ENCODE data around the gene EXOC6B.

The EXOC6B gene

DNA sequence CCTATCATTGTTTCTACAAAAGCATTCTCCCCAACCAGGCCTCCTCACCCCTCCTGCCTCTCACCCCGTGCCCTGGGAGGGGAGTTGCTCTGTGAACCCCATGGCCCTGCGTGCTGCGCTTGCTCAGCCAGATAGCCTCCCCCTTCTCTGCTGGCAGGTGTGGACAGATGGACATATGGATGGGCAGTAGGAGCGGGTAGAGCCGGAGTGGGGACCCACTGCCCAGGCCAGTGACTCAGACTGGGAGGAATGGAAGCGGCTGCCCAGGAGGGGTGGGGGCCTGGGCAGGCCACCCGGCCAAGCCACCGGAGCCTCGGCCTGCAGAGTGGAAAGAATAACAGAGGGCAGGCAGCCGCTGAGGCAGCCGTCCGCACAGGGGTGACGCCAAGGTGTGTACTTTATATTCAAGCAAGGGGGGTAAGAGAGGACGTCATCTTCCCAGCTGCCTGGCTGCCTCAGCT, 686.9 kb downstream of the EXOC6B start:
- Histone ChIP-seq H3K4me1 (ENCODE audit: control insufficient read depth, insufficient read depth, low read length) (peaks cover 3% of the 10 kb centered on the region), H3K9ac (ENCODE audit: low read length) (no peak overlapping the region), H3K27ac (ENCODE audit: low read depth, low read length) (no peak overlapping the region)

DNA sequence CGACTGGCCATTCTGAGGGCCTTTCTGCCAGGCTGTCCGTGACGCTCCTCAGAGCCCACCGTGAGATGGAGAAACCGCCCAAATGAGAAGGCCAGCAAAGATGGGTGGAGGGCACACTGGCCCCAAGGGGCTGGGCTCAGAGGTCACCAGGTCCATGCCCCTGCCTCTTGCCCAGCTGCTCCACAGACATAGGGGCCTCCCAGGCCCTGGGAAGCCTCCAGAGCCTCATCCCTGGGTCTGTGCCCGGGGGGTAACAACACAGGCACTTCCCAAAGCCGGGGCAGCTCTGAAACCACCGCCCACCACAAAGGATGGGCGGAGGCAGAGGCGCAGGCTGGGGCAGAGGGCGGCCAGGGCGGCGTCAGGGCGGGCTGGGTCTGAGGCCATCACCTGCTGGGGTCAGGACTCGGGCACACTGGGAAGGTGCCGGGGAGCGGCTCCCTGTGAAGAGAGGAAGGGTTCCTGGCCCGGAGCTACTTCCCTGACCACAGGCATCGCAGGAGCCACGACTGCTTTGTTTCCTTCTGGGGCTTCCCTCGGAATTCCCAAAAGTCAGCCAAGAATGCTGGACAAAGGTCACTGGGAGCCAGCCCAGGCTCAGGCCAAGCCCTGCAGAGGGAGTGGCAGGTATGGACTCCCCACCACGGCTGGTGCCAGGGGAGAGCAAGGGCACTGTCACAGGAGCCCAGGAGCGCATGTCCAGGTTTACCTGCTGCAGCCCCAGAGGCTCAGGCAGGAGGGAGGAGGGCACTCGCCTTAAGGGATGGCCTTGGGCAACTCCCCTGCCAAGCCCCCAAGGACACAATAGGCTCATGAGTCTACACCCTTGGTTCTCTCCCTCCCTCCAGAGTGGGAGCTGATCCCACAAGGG, 687.6 kb downstream of the EXOC6B start:
- H3K9ac ChIP-seq (ENCODE audit: low read length) = no peak overlapping the region
- H3K36me3 ChIP-seq (ENCODE audit: control insufficient read depth, insufficient read depth, low read length) = no peaks in the 10 kb centered on the region
- no peak overlapping the region for H3K27ac ChIP-seq (ENCODE audit: low read depth, low read length)
- H3K4me1 ChIP-seq (ENCODE audit: control insufficient read depth, insufficient read depth, low read length) = peaks cover 3% of the 10 kb centered on the region
- H3K4me3 ChIP-seq (ENCODE audit: low read length) = no peak overlapping the region
- H3K27me3 ChIP-seq (ENCODE audit: control insufficient read depth, insufficient read depth, low read length) = peaks cover 3% of the 10 kb centered on the region

More for the DNA sequence above, 686.9 kb downstream of the EXOC6B start:
- Histone ChIP-seq H3K27me3 (ENCODE audit: control insufficient read depth, insufficient read depth, low read length) (peaks cover 3% of the 10 kb centered on the region), H3K4me3 (ENCODE audit: low read length) (no peak overlapping the region), H3K36me3 (ENCODE audit: control insufficient read depth, insufficient read depth, low read length) (no peaks in the 10 kb centered on the region)

DNA sequence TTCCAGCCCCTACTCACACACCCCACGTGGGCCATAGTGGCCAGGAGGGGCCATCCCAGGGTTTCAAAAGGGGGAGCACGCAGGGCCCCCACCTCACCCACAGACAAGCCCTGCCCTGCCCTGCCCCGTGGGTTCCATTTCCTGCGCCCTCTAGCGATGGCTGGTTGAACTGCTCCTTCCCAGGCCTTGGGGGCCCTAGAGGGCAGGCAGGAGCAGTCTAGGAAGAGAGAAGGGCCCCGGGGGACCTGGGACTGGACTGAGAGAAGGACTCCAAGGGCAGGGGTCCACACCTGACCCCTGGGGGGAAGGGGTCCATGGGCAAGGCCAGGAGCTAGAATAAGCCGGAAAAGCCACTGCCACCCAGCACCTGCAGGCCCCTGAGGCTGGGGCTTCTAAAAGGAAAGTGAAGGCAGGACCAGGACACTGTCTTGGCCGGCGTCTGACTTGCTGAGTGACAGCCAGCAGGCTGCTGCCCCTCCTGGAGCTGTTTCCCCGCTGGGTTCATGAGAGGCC, 688.3 kb downstream of the EXOC6B start:
- Histone ChIP-seq H3K27me3 (ENCODE audit: control insufficient read depth, insufficient read depth, low read length) (peaks cover under 1% of the 10 kb centered on the region), H3K9ac (ENCODE audit: low read length) (no peak overlapping the region), H3K27ac (ENCODE audit: low read depth, low read length) (no peak overlapping the region), H3K4me1 (ENCODE audit: control insufficient read depth, insufficient read depth, low read length) (no peaks in the 10 kb centered on the region), H3K36me3 (ENCODE audit: control insufficient read depth, insufficient read depth, low read length) (no peaks in the 10 kb centered on the region), H3K4me3 (ENCODE audit: low read length) (no peak overlapping the region)

GRCh38 chr2:72136933-72137497, 688.8 kb downstream of the EXOC6B start:
- Histone ChIP-seq H3K4me3 (ENCODE audit: low read length) (no peak overlapping the region), H3K36me3 (ENCODE audit: control insufficient read depth, insufficient read depth, low read length) (no peaks in the 10 kb centered on the region), H3K4me1 (ENCODE audit: control insufficient read depth, insufficient read depth, low read length) (no peaks in the 10 kb centered on the region), H3K27me3 (ENCODE audit: control insufficient read depth, insufficient read depth, low read length) (no peaks in the 10 kb centered on the region), H3K9ac (ENCODE audit: low read length) (no peak overlapping the region), H3K27ac (ENCODE audit: low read depth, low read length) (no peak overlapping the region)

- Histone ChIP-seq H3K27ac (ENCODE audit: low read depth, low read length) (no peak overlapping the region), H3K36me3 (ENCODE audit: control insufficient read depth, insufficient read depth, low read length) (no peaks in the 10 kb centered on the region), H3K4me1 (ENCODE audit: control insufficient read depth, insufficient read depth, low read length) (no peaks in the 10 kb centered on the region), H3K27me3 (ENCODE audit: control insufficient read depth, insufficient read depth, low read length) (no peaks in the 10 kb centered on the region), H3K4me3 (ENCODE audit: low read length) (no peak overlapping the region), H3K9ac (ENCODE audit: low read length) (no peak overlapping the region)
These were observed 689.5 kb downstream of the EXOC6B start for GRCh38 chr2:72136331-72136730.

DNA sequence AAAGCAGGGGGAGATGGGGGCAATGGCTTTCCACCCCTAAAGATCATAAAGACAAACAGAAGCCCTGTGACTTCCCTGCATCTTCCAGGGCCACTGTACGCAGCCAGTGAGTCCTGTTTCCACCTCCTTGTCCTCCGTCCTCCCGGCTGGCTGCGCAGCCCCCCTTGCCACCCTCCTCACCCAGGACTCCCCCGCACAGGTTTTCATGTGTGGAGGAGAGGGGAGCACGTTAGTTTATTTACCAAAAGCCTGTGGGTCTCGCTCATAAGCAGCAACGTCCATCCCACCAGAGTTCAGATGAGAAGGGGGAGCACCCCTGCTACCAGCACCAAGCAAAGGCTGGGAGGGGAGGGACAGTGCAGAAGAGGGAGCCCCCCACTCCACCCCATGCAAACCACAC, 689.9 kb downstream of the EXOC6B start:
- no peak overlapping the region for H3K9ac ChIP-seq (ENCODE audit: low read length)
- no peaks in the 10 kb centered on the region for H3K4me1 ChIP-seq (ENCODE audit: control insufficient read depth, insufficient read depth, low read length)
- no peaks in the 10 kb centered on the region for H3K27me3 ChIP-seq (ENCODE audit: control insufficient read depth, insufficient read depth, low read length)
- no peaks in the 10 kb centered on the region for H3K36me3 ChIP-seq (ENCODE audit: control insufficient read depth, insufficient read depth, low read length)
- H3K4me3 ChIP-seq (ENCODE audit: low read length) = no peak overlapping the region
- no peak overlapping the region for H3K27ac ChIP-seq (ENCODE audit: low read depth, low read length)

DNA sequence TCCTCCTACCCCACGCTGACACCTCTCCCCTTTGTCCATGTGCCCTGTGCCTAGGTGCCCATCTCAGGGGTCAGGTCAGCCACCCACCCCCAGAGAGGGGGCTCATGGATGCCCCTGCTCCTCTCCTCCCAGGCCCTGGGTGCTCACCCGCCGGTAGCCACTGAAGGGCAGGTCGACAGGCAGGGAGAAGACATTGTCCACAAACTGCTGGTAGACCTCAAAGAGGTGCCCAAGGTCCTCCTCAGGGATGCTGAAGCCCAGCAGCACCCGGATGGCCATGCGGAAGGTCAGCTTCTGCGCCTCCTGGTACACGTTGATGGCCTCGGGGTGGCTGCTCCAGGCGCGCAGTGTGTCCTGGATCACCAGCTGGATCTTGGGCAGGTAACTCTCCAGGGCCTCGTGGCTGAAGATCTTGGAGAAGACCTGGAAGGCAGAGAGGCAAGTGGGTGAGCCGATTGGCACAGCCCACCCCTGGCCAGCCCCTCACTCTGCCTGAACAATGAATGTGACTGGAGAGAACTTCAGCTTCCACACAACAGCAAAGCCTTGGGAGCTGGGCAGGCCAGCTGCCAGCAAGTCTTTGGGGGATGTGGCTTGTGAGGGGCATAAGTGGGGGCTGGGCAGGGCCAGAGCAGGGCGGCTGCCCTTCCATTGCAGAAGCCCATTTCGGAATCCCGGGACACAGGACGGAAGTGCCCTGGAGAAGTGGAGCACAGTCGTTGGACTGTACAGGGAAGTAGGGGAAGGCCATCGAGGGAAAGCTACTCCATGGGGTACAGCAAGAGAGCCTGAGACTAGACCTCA, 690.6 kb downstream of the EXOC6B start:
- Histone ChIP-seq H3K27me3 (ENCODE audit: control insufficient read depth, insufficient read depth, low read length) (no peaks in the 10 kb centered on the region), H3K27ac (ENCODE audit: low read depth, low read length) (no peak overlapping the region), H3K9ac (ENCODE audit: low read length) (no peak overlapping the region), H3K4me3 (ENCODE audit: low read length) (no peak overlapping the region), H3K4me1 (ENCODE audit: control insufficient read depth, insufficient read depth, low read length) (no peaks in the 10 kb centered on the region), H3K36me3 (ENCODE audit: control insufficient read depth, insufficient read depth, low read length) (no peaks in the 10 kb centered on the region)

GRCh38 chr2:72134408-72134996, 691.3 kb downstream of the EXOC6B start:
- H3K36me3 ChIP-seq (ENCODE audit: control insufficient read depth, insufficient read depth, low read length) = no peaks in the 10 kb centered on the region
- no peak overlapping the region for H3K9ac ChIP-seq (ENCODE audit: low read length)
- no peak overlapping the region for H3K4me3 ChIP-seq (ENCODE audit: low read length)
- no peaks in the 10 kb centered on the region for H3K27me3 ChIP-seq (ENCODE audit: control insufficient read depth, insufficient read depth, low read length)
- H3K27ac ChIP-seq (ENCODE audit: low read depth, low read length) = no peak overlapping the region
- no peaks in the 10 kb centered on the region for H3K4me1 ChIP-seq (ENCODE audit: control insufficient read depth, insufficient read depth, low read length)

DNA sequence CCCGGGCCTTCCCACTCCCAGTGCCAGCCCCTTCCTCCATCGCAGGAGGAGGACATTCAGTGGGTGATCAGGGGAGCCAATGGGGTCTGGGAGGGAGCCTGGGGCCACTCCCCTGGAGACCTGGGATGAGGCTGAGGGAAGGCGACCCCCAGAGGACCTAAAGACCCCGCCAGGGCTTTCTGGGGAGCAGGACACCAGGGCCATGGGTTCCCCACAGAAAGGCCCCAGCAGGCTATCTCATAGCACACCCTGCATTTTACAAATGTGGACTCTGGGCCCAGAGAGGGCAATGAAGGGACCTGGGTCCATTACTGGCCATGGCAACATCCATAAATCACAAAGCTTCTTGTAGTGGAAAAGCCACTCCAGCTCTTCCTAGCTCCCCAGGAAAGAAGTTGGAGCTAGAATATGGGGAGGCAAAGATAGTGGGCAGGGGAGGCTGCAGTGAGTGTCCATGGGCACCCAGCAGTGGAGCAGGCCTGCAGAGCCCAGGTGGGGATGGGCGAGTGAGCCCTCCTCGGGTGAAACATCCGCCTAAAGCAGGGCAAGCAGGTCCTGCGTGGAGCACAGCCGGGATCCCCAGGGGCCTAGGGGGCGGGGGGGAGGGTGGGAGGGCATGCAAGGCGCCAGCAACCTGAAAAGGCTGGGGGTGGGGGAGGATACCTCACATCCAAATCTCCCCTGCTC, 692.0 kb downstream of the EXOC6B start:
- Histone ChIP-seq H3K9ac (ENCODE audit: low read length) (no peak overlapping the region), H3K27me3 (ENCODE audit: control insufficient read depth, insufficient read depth, low read length) (no peaks in the 10 kb centered on the region), H3K4me1 (ENCODE audit: control insufficient read depth, insufficient read depth, low read length) (no peaks in the 10 kb centered on the region), H3K27ac (ENCODE audit: low read depth, low read length) (no peak overlapping the region), H3K36me3 (ENCODE audit: control insufficient read depth, insufficient read depth, low read length) (no peaks in the 10 kb centered on the region), H3K4me3 (ENCODE audit: low read length) (no peak overlapping the region)

GRCh38 chr2:72132981-72133720, 692.7 kb downstream of the EXOC6B start:
- Histone ChIP-seq H3K4me3 (ENCODE audit: low read length) (no peak overlapping the region), H3K27ac (ENCODE audit: low read depth, low read length) (no peak overlapping the region), H3K36me3 (ENCODE audit: control insufficient read depth, insufficient read depth, low read length) (no peaks in the 10 kb centered on the region), H3K27me3 (ENCODE audit: control insufficient read depth, insufficient read depth, low read length) (no peaks in the 10 kb centered on the region), H3K9ac (ENCODE audit: low read length) (no peak overlapping the region), H3K4me1 (ENCODE audit: control insufficient read depth, insufficient read depth, low read length) (no peaks in the 10 kb centered on the region)

All from rectal smooth muscle tissue (tissue), 1 donor.